HG03095 (cell line): ENCODE results near the gene TMEM255B.
"Not testable (repeated sequence)": the region's sequence is repeated elsewhere in the genome, so short reads cannot be mapped to it uniquely, and the experiment has no call there.

Experiments used
- ATAC-seq: cut with Tn5 transposase; IDR thresholded peaks from one replicate; pipeline ENCODE4 v1.9.1; 2021; ENCODE audit warnings: moderate library complexity; ENCODE audit not compliant: unreplicated experiment

The TMEM255B gene

GRCh38 chr13:113734099-113734825 is 24.8 kb upstream of the TMEM255B start:
- no peak for ATAC-seq

DNA sequence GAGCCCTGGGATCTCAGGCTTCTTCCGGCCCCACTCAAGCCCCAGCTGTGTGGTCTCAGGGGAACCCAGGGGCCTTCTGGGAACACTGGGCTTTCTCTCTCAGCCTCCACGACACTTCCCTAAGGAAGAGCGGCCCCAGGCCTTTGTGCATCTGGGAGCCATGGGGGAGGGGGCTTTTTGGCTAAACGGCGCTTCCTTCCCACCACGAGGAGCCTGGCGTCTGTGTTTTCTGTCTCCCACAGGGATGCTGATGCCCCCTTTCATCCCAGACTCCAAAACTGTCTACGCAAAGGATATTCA is 24.2 kb upstream of the TMEM255B start:
- no peak for ATAC-seq

DNA sequence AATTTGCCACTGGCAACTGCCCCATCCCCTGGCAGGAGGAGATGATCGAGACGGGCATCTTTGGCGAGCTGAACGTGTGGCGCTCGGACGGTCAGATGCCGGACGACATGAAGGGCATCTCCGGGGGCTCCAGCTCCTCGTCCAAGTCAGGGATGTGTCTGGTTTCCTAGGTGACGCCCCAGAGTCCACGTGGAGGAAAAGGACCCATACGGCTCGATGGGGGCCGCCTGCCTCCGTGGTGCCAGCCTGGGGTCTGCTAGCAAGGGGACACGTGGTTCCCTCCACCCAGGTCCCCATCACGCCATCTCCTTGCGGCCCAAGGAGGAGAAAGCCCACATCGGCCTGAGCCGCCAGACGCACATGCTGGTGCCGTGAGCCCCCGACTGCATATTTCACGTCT is 23.8 kb upstream of the TMEM255B start:
- no peak for ATAC-seq

DNA sequence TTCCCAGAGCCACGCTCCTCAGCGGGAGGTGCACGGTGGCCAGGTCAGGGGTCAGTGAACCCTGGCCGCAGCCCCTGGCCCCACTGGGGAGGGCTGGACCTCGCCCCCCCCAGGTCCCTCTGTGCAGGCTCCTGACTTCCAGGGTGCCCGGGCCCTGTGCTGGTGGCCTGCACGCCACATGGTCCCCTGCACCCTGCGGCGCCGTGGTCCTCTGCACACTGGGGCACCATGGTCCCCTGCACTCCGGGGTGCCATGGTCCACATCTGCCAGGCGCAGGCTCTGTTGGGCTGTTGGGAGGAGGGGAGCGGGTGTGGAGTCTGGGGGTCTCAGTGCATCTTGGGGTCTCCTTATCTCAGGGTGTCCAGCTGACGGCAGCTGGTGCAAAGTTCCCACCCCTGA is 23.3 kb upstream of the TMEM255B start:
- ATAC-seq = no peak

DNA sequence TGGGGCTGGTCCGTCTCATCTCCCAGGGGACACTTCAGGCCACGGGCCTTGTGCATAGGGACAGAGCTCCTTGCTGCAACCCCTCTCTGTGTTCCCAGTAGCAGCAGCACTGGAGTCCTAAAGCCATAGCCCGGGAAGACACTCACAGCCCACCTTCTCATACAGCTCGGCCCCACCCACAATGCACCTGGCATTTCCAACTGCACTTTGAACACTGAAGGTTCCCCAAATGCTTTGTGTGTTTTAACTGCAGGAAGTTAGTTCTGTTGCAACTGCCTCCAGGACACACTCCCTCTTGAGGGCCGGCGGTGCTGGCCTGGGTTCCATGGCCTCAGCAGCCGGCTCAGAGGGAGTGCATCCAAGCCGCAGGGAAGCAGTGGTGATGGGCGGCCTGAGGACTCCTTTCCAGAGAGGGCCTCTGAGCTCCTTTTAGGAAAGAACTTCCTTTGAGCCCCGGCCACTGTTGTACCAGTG is 22.7 kb upstream of the TMEM255B start:
- ATAC-seq = no peak

DNA sequence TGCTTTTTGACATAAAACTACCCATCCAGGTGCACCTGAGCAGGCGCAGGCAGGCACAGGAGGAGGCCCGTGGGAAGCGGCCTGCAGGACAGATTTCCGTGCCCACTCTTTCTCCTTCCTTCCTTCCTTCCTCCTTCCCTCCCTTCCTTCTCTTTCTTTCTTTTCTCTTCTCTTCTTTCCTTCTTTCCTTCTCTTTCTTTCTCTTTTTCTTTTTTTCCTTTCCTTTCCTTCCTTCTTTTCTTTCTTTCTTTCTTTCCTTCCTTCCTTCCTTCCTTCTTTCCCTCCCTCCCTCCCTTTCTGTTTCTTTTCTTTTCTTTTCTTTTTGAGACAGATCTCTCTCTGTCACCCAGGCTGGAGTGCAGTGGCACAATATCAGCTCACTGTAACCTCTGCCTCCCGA is 21.2 kb upstream of the TMEM255B start:
- ATAC-seq = no peak

- no peak for ATAC-seq
Observed at GRCh38 chr13:113739527-113740285, 19.3 kb upstream of the TMEM255B start.

GRCh38 chr13:113740286-113740556 is 18.8 kb upstream of the TMEM255B start:
- ATAC-seq = no peak

GRCh38 chr13:113740661-113741060 is 18.4 kb upstream of the TMEM255B start:
- ATAC-seq = no peak

- no peak for ATAC-seq
Observed at GRCh38 chr13:113741191-113741668, 17.8 kb upstream of the TMEM255B start.

- ATAC-seq = no peak
Observed at GRCh38 chr13:113742000-113742441, 17.0 kb upstream of the TMEM255B start.

- ATAC-seq = no peak
Observed at GRCh38 chr13:113742445-113743120, 16.4 kb upstream of the TMEM255B start.

DNA sequence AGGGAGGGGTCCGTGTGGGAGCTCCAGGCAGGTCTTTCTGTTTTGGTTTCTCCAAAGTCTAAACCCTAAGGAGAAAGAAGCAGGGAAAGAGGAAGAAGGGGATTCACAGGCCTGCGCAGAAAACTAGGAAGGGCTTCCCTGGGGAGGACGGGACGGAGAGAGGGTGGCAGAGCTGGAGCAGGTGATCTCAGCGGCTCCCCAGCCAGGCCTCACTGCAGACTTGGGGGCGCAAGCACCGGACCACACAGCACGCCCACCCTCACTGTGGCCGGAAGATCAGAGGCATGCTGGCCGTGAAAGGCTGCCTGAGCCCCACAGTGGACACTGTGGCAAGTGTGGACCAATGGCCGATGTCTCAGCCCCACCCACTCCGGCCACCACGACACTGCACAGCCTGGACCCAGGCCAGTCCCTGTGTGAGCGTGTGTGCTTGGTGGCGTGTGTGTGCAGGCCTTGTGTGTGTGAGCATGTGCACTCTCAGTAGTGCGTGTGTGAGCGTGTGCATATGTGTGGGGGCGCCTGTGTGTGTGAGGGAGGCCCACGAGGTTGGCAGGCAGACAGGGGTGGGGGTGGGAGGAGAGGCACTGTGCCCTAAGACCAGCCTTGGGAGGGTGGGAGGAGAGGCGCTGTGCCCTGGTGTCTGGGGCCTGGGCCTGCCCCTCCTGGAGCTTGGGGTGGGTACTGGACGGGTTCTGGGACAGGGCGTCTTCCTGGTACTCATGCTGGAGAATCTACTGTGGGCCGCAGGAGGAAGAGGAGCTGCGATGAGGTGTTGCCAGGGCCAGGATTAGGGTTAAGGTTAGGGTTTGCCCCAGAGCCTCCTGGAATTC is 15.4 kb upstream of the TMEM255B start:
- ATAC-seq = no peak

DNA sequence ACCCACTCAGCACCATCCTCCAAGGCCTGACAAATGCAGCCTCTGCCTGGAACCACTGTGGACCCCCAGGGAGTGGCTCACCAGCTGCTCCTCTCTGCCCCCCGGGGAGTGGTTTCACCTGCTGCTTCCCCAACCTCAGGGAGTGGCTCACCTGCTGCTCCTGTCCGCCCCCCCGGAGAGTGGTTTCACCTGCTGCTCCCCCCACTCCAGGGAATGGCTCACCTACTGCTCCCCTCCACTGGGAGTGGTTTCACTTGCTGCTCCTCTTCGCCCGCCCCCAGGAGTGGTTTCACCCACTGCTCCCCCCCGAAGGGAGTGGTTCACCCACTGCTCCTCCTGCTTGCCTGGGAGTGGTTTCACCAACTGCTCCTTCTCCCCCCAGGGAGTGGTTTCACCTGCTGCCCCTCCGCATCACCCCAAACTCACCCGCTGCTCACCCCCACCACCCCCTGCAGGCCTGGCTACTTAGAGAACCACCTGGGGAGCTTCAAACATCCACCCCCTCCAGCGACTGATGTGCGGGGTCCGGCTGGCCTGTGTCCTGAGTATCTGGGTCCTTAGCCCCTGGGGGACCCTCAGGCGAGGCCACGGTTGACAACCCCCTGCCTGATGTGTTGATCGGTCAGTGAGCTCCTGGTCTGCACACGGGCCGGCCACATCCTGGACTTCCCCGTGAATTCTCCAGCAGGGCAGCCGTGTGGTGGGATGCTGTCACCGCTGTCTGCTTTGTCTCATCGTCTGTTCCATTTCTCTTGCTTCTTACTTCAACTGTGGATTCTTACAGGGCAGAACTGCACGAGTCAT is 14.6 kb upstream of the TMEM255B start:
- no peak for ATAC-seq

GRCh38 chr13:113745059-113745458 is 14.0 kb upstream of the TMEM255B start:
- no peak for ATAC-seq

DNA sequence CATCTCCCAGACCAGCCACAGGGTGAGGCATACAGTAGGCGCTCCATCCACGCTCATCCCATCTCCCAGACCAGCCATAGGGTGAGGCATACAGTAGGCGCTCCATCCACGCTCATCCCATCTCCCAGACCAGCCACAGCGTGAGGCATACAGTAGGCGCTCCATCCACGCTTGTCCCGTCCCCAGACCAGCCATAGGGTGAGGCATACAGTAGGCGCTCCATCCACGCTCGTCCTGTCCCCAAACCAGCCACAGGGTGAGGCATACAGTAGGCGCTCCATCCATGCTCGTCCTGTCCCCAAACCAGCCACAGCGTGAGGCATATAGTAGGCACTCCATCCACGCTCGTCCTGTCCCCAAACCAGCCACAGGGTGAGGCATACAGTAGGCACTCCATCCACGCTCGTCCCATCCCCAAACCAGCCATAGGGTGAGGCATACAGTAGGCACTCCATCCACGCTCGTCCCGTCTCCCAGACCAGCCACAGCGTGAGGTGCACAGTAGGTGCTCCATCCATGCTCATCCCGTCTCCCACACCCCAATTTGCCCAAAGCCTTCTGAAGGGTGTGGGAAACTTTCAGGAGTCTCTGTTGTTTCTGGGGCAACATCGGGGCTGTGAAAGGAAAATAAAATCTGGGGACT is 13.4 kb upstream of the TMEM255B start:
- ATAC-seq = not testable (repeated sequence)

DNA sequence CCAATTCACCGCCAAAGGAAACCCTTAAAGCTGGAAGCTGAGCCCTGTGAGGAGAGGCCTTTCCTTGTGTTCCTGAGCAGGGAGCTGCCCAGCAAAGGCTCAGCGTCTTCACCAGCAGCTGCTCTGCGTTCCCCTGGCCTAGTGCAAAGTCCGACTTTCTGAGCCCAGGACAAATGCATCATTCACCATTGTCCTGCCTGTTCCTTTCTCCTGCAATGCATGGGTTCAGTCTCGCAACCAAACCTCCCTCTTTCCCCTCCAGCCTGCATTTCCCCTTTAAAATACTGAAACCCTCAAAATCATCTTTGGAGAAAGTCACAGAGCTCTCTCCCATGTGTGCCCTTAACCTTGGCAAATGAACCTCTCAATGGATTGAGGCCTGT is 12.9 kb upstream of the TMEM255B start:
- ATAC-seq = no peak

DNA sequence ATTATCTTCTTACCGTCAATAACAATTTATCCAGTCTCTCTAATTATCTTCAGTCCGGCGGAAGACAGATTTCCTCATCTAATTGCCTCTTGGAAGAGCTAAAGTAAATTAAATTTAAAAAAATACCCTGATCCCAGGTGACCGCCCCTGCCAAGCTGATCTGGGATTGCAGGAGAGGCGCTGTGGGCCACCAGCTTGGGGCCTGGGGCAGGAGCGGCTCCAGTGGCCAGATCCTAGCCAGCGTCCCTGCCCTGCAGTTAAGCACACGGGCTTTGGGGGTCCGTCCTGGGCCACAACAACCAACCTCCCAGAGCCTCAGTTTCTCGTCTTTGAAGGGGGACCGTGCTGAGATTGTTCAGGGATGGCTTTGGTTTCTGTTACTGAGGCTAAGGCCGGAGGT is 12.4 kb upstream of the TMEM255B start:
- ATAC-seq = no peak

- no peak for ATAC-seq
Observed at GRCh38 chr13:113747291-113747833, 11.7 kb upstream of the TMEM255B start.
